Suprapubic skin (tissue), 4 donors: ENCODE data around the gene GABPA. TPM values are rescaled to one million over a fixed set of nuclear protein-coding genes. Genes with fewer than 3 reads are reported as not detected.

Experiments
- DNase-seq, 2 donors: peaks; one replicate each; pipeline ENCODE4 v3.0.0-alpha.2; 2019; ENCODE audit warnings: low spot score in 2 of 2
- H3K27ac ChIP-seq: fragments of 200-600 bp; sonication (generic); one replicate; pipeline ENCODE4 v1.5.1; 2019
- H3K27me3 ChIP-seq: fragments of 200-600 bp; sonication (generic); one replicate; pipeline ENCODE4 v1.5.1; 2019
- H3K36me3 ChIP-seq: fragments of 200-600 bp; sonication (generic); one replicate; pipeline ENCODE4 v1.5.1; 2019
- H3K4me1 ChIP-seq: fragments of 200-600 bp; sonication (generic); one replicate; pipeline ENCODE4 v1.5.1; 2019
- H3K4me3 ChIP-seq: fragments of 200-600 bp; sonication (generic); one replicate; pipeline ENCODE4 v1.5.1; 2019; ENCODE audit warnings: mild to moderate bottlenecking
- H3K9me3 ChIP-seq: fragments of 200-600 bp; sonication (generic); one replicate; pipeline ENCODE4 v1.5.1; 2019
- CTCF ChIP-seq, 2 donors: fragments of 200-600 bp in 1 of 2; fragments of 450-650 bp in 1 of 2; sonication (generic) in 1 of 2; IDR thresholded peaks; one replicate each; pipeline ENCODE4 v1.5.1; 2016 to 2019; ENCODE audit warnings: antibody characterized with exemption in 2 of 2, mild to moderate bottlenecking in 1 of 2, moderate library complexity in 1 of 2
- EP300 ChIP-seq: sonication (generic); formaldehyde crosslinking; IDR thresholded peaks from one replicate; pipeline ENCODE4 v1.6.1; 2017; ENCODE audit warnings: antibody characterized with exemption
- POLR2A ChIP-seq, 2 donors: fragments of 450-650 bp; IDR thresholded peaks; one replicate each; pipeline ENCODE4 v1.6.1; 2017; ENCODE audit warnings: antibody characterized with exemption in 2 of 2, mild to moderate bottlenecking in 2 of 2, moderate library complexity in 2 of 2
- POLR2AphosphoS5 ChIP-seq, 3 donors: sonication (generic); formaldehyde crosslinking; IDR thresholded peaks; one replicate each; pipeline ENCODE4 v1.6.1; 2017; ENCODE audit warnings: antibody characterized with exemption in 3 of 3
- whole genome bisulfite sequencing: methylation state at CpG from one replicate; pipeline ENCODE4 v1.1.5; 2018; 5-methylcytosine and 5-hydroxymethylcytosine counted together
- total RNA-seq, 4 donors: library from RNA; depleted of rRNA; stranded (reverse); fragments of >200 nt; gene quantifications; one replicate each; pipeline ENCODE4 v1.1.0, GENCODE V29; 2016

Gene GABPA
- total RNA-seq, 4 donors from 2014 or later, result 11.8 to 20.7 (median 17.9) TPM

- Histone ChIP-seq H3K4me3 (no peak overlapping the region), H3K36me3 (peaks cover 37% of the 10 kb centered on the region), H3K4me1 (no peaks in the 10 kb centered on the region), H3K27ac (no peak overlapping the region), H3K27me3 (no peaks in the 10 kb centered on the region), H3K9me3 (no peaks in the 10 kb centered on the region)
- WGBS, result 88% methylated on average over 1 of the region's 1 CpG
- DNase-seq, result no peak
- TF ChIP-seq EP300 (no peak), CTCF (IDR thresholded peaks at IDR 0.05) (no peak), POLR2A (IDR thresholded peaks at IDR 0.05) (no peak), POLR2AphosphoS5 (IDR thresholded peaks at IDR 0.05) (no peak)
Measured at GRCh38 chr21:25752416-25752815, 17.6 kb downstream of the GABPA start.

- no peak overlapping the region for H3K27ac ChIP-seq
Measured at GRCh38 chr21:25756190-25756932, 21.6 kb downstream of the GABPA start.

GRCh38 chr21:25757531-25757930 is 22.8 kb downstream of the GABPA start:
- TF ChIP-seq EP300 (no peak), POLR2A (IDR thresholded peaks at IDR 0.05) (no peak), CTCF (IDR thresholded peaks at IDR 0.05) (no peak), POLR2AphosphoS5 (IDR thresholded peaks at IDR 0.05) (no peak)
- no peaks in the 10 kb centered on the region for H3K4me1 ChIP-seq
- no peak overlapping the region for H3K4me3 ChIP-seq
- no peaks in the 10 kb centered on the region for H3K9me3 ChIP-seq
- H3K27ac ChIP-seq, result no peak overlapping the region
- no peaks in the 10 kb centered on the region for H3K27me3 ChIP-seq
- no peak for DNase-seq
- H3K36me3 ChIP-seq, result peaks cover 45% of the 10 kb centered on the region

More at GRCh38 chr21:25756190-25756932, 21.6 kb downstream of the GABPA start:
- peaks cover 46% of the 10 kb centered on the region for H3K36me3 ChIP-seq
- no peak overlapping the region for H3K4me3 ChIP-seq
- no peaks in the 10 kb centered on the region for H3K27me3 ChIP-seq
- DNase-seq, result no peak
- 78% methylated on average over 6 of the region's 6 CpGs for WGBS
- no peaks in the 10 kb centered on the region for H3K4me1 ChIP-seq
- no peak for TF ChIP-seq POLR2AphosphoS5 (IDR thresholded peaks at IDR 0.05)
- no peaks in the 10 kb centered on the region for H3K9me3 ChIP-seq

GRCh38 chr21:25759573-25759972 is 24.8 kb downstream of the GABPA start:
- DNase-seq, result no peak
- 87% methylated on average over 1 of the region's 1 CpG for WGBS
- Histone ChIP-seq H3K9me3 (no peaks in the 10 kb centered on the region), H3K4me3 (no peak overlapping the region), H3K4me1 (no peaks in the 10 kb centered on the region), H3K27me3 (no peaks in the 10 kb centered on the region), H3K36me3 (peaks cover 53% of the 10 kb centered on the region), H3K27ac (no peak overlapping the region)
- TF ChIP-seq POLR2AphosphoS5 (IDR thresholded peaks at IDR 0.05) (no peak), EP300 (no peak), POLR2A (IDR thresholded peaks at IDR 0.05) (no peak), CTCF (IDR thresholded peaks at IDR 0.05) (no peak)

- WGBS, result 91% methylated on average over 3 of the region's 3 CpGs
- DNase-seq, result no peak
- Histone ChIP-seq H3K4me3 (no peak overlapping the region), H3K36me3 (peaks cover 58% of the 10 kb centered on the region), H3K4me1 (no peaks in the 10 kb centered on the region), H3K27me3 (no peaks in the 10 kb centered on the region), H3K9me3 (no peaks in the 10 kb centered on the region), H3K27ac (no peak overlapping the region)
- TF ChIP-seq CTCF (IDR thresholded peaks at IDR 0.05), result no peak
- no peak for TF ChIP-seq POLR2A (IDR thresholded peaks at IDR 0.05)
- TF ChIP-seq EP300, result no peak
- TF ChIP-seq POLR2AphosphoS5 (IDR thresholded peaks at IDR 0.05), result no peak
Measured at GRCh38 chr21:25760061-25760460, 25.3 kb downstream of the GABPA start.
